CD4-positive, alpha-beta T cell treated with Interleukin-2 at 100 ng/mL for 4 hours (primary cell): ENCODE results near the gene FBN3.
A peak's percentile ranks its signal among the peaks of the same experiment; 100 is the strongest.
"Not testable (repeated sequence)": the region's sequence is repeated elsewhere in the genome, so short reads cannot be mapped to it uniquely, and the experiment has no call there.

Source experiments
- DNase-seq: peaks from one replicate; pipeline ENCODE4 v3.0.0-alpha.2; 2020; ENCODE audit warnings: low spot score

FBN3 gene

GRCh38 chr19:8056533-8056932 lies 92.9 kb downstream of the FBN3 start:
- no peak for DNase-seq

GRCh38 chr19:8054169-8054568 lies 95.2 kb downstream of the FBN3 start:
- no peak for DNase-seq

GRCh38 chr19:8052464-8052859 lies 96.9 kb downstream of the FBN3 start, which contains the start of gene CCL25:
Gene CCL25 (plus strand): TSS chr19:8052760. CDS start chr19:8053050, 290 bp downstream.
- DNase-seq, result no peak

GRCh38 chr19:8050274-8051096 lies 98.9 kb downstream of the FBN3 start:
- peak; percentile 84 for DNase-seq

- no peak for DNase-seq
These were observed 102.7 kb downstream of the FBN3 start for GRCh38 chr19:8046569-8047165.

- DNase-seq, result no peak
These were observed 103.4 kb downstream of the FBN3 start for GRCh38 chr19:8045872-8046568.

GRCh38 chr19:8044018-8044417 lies 105.4 kb downstream of the FBN3 start:
- no peak for DNase-seq

- no peak for DNase-seq
These were observed 106.5 kb downstream of the FBN3 start for GRCh38 chr19:8042900-8043299.

GRCh38 chr19:8041531-8041931 lies 107.9 kb downstream of the FBN3 start:
- DNase-seq, result no peak

- DNase-seq, result no peak
These were observed 110.2 kb downstream of the FBN3 start for GRCh38 chr19:8039231-8039630.

- DNase-seq, result no peak
These were observed 110.6 kb downstream of the FBN3 start for GRCh38 chr19:8038815-8039214.

- no peak for DNase-seq
These were observed 112.8 kb downstream of the FBN3 start for GRCh38 chr19:8036434-8037099.

- no peak for DNase-seq
These were observed 115.2 kb downstream of the FBN3 start for GRCh38 chr19:8034178-8034525.

GRCh38 chr19:8033287-8034177 lies 115.9 kb downstream of the FBN3 start:
- not testable (repeated sequence) for DNase-seq

GRCh38 chr19:8030960-8031359 lies 118.4 kb downstream of the FBN3 start:
- no peak for DNase-seq

- DNase-seq, result no peak
These were observed 120.4 kb downstream of the FBN3 start for GRCh38 chr19:8028951-8029491.

- DNase-seq, result no peak
These were observed 124.1 kb downstream of the FBN3 start for GRCh38 chr19:8025316-8025715.

GRCh38 chr19:8024256-8024655 lies 125.1 kb downstream of the FBN3 start:
- DNase-seq, result not testable (repeated sequence)

- DNase-seq, result no peak
These were observed 126.0 kb downstream of the FBN3 start for GRCh38 chr19:8023371-8023770.

- DNase-seq, result no peak
These were observed 127.1 kb downstream of the FBN3 start for GRCh38 chr19:8022275-8022674.

GRCh38 chr19:8021374-8021773 lies 128.0 kb downstream of the FBN3 start:
- DNase-seq, result no peak
